Astrocyte (in vitro differentiated cells and primary cell): ENCODE data around the gene CLIP4. TPM values are rescaled to one million over a fixed set of nuclear protein-coding genes. Genes with fewer than 3 reads are reported as not detected.

Experiments used
- DNase-seq: peaks from one replicate; pipeline ENCODE4 v3.0.0-alpha.2; 2010; ENCODE audit warnings: low read depth
- FAIRE-seq: peaks from 2 replicates; lab custom pipeline; 2011; peaks lifted over from hg19 to GRCh38; lab: Jason Lieb, UNC
- H2AFZ ChIP-seq: 2 replicates; pipeline ENCODE4 v1.6.0; 2012; ENCODE audit warnings: low read depth, low read length, inconsistent platforms
- H3K27ac ChIP-seq: 2 replicates; pipeline ENCODE4 v1.5.1; 2011; ENCODE audit warnings: low read depth, low read length, inconsistent platforms
- H3K27me3 ChIP-seq: 2 replicates; pipeline ENCODE4 v1.6.0; 2011; ENCODE audit warnings: low read length, inconsistent platforms; ENCODE audit not compliant: insufficient read depth
- H3K36me3 ChIP-seq: 2 replicates; pipeline ENCODE4 v1.5.1; 2011; ENCODE audit warnings: low read length, inconsistent platforms; ENCODE audit not compliant: insufficient read depth
- H3K4me1 ChIP-seq: 2 replicates; pipeline ENCODE4 v1.5.1; 2011; ENCODE audit warnings: low read length, inconsistent platforms; ENCODE audit not compliant: insufficient read depth
- H3K4me2 ChIP-seq: 2 replicates; pipeline ENCODE4 v1.6.0; 2012; ENCODE audit warnings: low read length, inconsistent platforms
- H3K4me3 ChIP-seq: 2 replicates; pipeline ENCODE4 v1.5.1; 2011; ENCODE audit warnings: low read depth, mild to moderate bottlenecking, low read length, inconsistent platforms; ENCODE audit not compliant: insufficient read depth
- H3K79me2 ChIP-seq: 2 replicates; pipeline ENCODE4 v1.6.0; 2012; ENCODE audit warnings: mild to moderate bottlenecking, low read length, inconsistent platforms; ENCODE audit not compliant: insufficient read depth
- H3K9ac ChIP-seq: 2 replicates; pipeline ENCODE4 v1.6.0; 2012; ENCODE audit warnings: mild to moderate bottlenecking, low read length, inconsistent platforms
- H3K9me3 ChIP-seq: 2 replicates; pipeline ENCODE4 v1.5.1; 2012; ENCODE audit warnings: low read depth, mild to moderate bottlenecking, low read length, inconsistent platforms; ENCODE audit not compliant: insufficient read depth
- H4K20me1 ChIP-seq: 2 replicates; pipeline ENCODE4 v1.6.0; 2012; ENCODE audit warnings: low read length, inconsistent platforms; ENCODE audit not compliant: insufficient read depth
- H3K27ac Mint-ChIP-seq: one replicate; pipeline ENCODE4 v1.8.0; 2021; ENCODE audit warnings: mild to moderate bottlenecking, mixed read lengths; ENCODE audit not compliant: unreplicated experiment
- H3K27me3 Mint-ChIP-seq: one replicate; pipeline ENCODE4 v1.8.0; 2021; ENCODE audit warnings: low read depth, mixed read lengths; ENCODE audit not compliant: unreplicated experiment
- H3K36me3 Mint-ChIP-seq: one replicate; pipeline ENCODE4 v1.8.0; 2021; ENCODE audit warnings: low read depth, mixed read lengths; ENCODE audit not compliant: unreplicated experiment
- H3K4me1 Mint-ChIP-seq: one replicate; pipeline ENCODE4 v1.8.0; 2021; ENCODE audit warnings: low read depth, mixed read lengths; ENCODE audit not compliant: unreplicated experiment
- H3K4me3 Mint-ChIP-seq: one replicate; pipeline ENCODE4 v1.8.0; 2021; ENCODE audit warnings: mild to moderate bottlenecking, moderate library complexity, mixed read lengths; ENCODE audit not compliant: unreplicated experiment
- H3K9me3 Mint-ChIP-seq: one replicate; pipeline ENCODE4 v1.8.0; 2021; ENCODE audit warnings: mild to moderate bottlenecking, mixed read lengths; ENCODE audit not compliant: unreplicated experiment
- CTCF ChIP-seq: IDR thresholded peaks from 2 replicates; pipeline ENCODE4 v1.5.1; 2011; ENCODE audit warnings: low read depth, mild to moderate bottlenecking, inconsistent platforms, low read length, moderate library complexity; ENCODE audit not compliant: insufficient read depth
- EZH2 ChIP-seq: IDR thresholded peaks from 2 replicates; pipeline ENCODE4 v1.6.1; 2012; ENCODE audit warnings: mild to moderate bottlenecking, low read length, inconsistent platforms; ENCODE audit not compliant: insufficient read depth
- total RNA-seq: library from RNA; stranded (reverse); gene quantifications from 2 replicates; pipeline ENCODE4 v1.2.1, GENCODE V29; 2021

The CLIP4 gene
- total RNA-seq, 1 donor from 2014 or later = 18.4 TPM

GRCh38 chr2:29080886-29081743, 34.1 kb upstream of the CLIP4 start:
- no peak overlapping the region for H3K4me3 Mint-ChIP-seq
- Histone ChIP-seq H3K4me1 (no peaks in the 10 kb centered on the region), H3K9ac (no peak overlapping the region), H4K20me1 (no peaks in the 10 kb centered on the region), H3K4me2 (no peak overlapping the region), H3K4me3 (no peak overlapping the region), H2AFZ (no peak overlapping the region), H3K9me3 (peaks cover 7% of the 10 kb centered on the region), H3K27me3 (no peaks in the 10 kb centered on the region), H3K79me2 (no peaks in the 10 kb centered on the region), H3K36me3 (no peaks in the 10 kb centered on the region), H3K27ac (no peak overlapping the region)
- H3K27ac Mint-ChIP-seq = no peak overlapping the region
- H3K9me3 Mint-ChIP-seq = peaks cover 4% of the 10 kb centered on the region
- H3K36me3 Mint-ChIP-seq = no peaks in the 10 kb centered on the region
- no peaks in the 10 kb centered on the region for H3K27me3 Mint-ChIP-seq
- no peak for FAIRE-seq
- no peaks in the 10 kb centered on the region for H3K4me1 Mint-ChIP-seq
- TF ChIP-seq EZH2 = no peak
- TF ChIP-seq CTCF = no peak
- DNase-seq = no peak

DNA sequence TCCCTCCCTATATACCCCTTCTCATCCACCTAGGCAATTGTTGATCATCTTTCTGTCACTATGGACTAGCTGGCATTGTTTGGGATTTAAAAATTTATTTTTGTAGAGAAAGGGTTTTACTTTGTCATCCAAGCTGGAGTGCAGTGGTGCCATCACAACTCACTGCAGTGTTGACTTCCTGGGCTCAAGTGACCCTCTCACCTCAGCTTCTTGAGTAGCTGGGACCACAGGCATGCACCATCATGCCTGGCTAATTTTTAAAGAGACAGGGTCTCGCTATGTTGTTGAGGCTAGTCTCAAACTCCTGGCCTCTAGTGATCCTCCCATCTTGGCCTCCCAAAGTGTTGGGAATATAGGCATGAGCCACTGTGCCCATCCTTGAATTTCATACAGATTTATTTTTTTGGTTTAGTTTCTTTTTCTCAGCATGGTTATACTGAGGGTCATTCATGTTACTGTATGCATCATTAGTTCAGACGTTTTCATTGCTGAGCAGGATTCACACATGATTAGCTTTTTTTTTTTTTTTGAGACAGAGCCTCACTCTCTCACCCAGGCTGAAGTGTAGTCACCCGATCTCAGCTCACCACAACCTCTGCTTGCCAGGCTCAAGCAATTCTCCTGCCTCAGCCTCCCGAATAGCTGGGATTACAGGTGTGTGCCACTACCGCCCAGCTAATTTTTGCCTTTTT, 32.3 kb upstream of the CLIP4 start:
- Mint-ChIP-seq H3K36me3 (no peaks in the 10 kb centered on the region), H3K4me1 (no peaks in the 10 kb centered on the region), H3K27me3 (no peaks in the 10 kb centered on the region), H3K4me3 (no peak overlapping the region), H3K27ac (no peak overlapping the region), H3K9me3 (peaks cover 4% of the 10 kb centered on the region)
- no peaks in the 10 kb centered on the region for H3K27me3 ChIP-seq
- no peak overlapping the region for H3K27ac ChIP-seq
- H3K9me3 ChIP-seq = peaks cover 7% of the 10 kb centered on the region
- H3K4me2 ChIP-seq = no peak overlapping the region
- no peaks in the 10 kb centered on the region for H3K36me3 ChIP-seq
- DNase-seq = no peak
- no peaks in the 10 kb centered on the region for H3K79me2 ChIP-seq
- no peak for FAIRE-seq
- TF ChIP-seq EZH2 (no peak), CTCF (no peak)
- no peaks in the 10 kb centered on the region for H4K20me1 ChIP-seq
- H3K4me3 ChIP-seq = no peak overlapping the region
- no peak overlapping the region for H2AFZ ChIP-seq
- H3K4me1 ChIP-seq = no peaks in the 10 kb centered on the region
- no peak overlapping the region for H3K9ac ChIP-seq
